DOHH2 (cell line): ENCODE measurements around the gene ADAMTS7.
"Not testable (repeated sequence)": the region's sequence is repeated elsewhere in the genome, so short reads cannot be mapped to it uniquely, and the experiment has no call there.

Source experiments
- H3F3A ChIP-seq: fragments of 200-600 bp; sonication (generic), shearing (Covaris generic); 2 replicates; pipeline ENCODE4 v1.6.0; 2016; ENCODE audit warnings: antibody characterized with exemption, mild to moderate bottlenecking; ENCODE audit not compliant: control insufficient read depth, insufficient read depth
- H3K27ac ChIP-seq: fragments of 200-600 bp; sonication (generic); 2 replicates; pipeline ENCODE4 v1.5.1; 2014; ENCODE audit warnings: low read depth, mild to moderate bottlenecking, low read length, moderate library complexity
- H3K27me3 ChIP-seq: fragments of 200-600 bp; sonication (generic); 2 replicates; pipeline ENCODE4 v1.6.1; 2014; ENCODE audit warnings: mild to moderate bottlenecking, low read length, mixed read lengths; ENCODE audit not compliant: control insufficient read depth
- H3K36me3 ChIP-seq: fragments of 200-600 bp; sonication (generic); 2 replicates; pipeline ENCODE4 v1.6.1; 2014; ENCODE audit warnings: mild to moderate bottlenecking, low read length, moderate library complexity, mixed read lengths; ENCODE audit not compliant: control insufficient read depth
- H3K4me1 ChIP-seq: fragments of 200-600 bp; sonication (generic); 2 replicates; pipeline ENCODE4 v1.6.1; 2014; ENCODE audit warnings: mild to moderate bottlenecking, low read length, mixed read lengths; ENCODE audit not compliant: control insufficient read depth
- H3K4me2 ChIP-seq: fragments of 200-600 bp; sonication (generic); 2 replicates; pipeline ENCODE4 v1.6.0; 2014; ENCODE audit warnings: mild to moderate bottlenecking, low read length, moderate library complexity
- H3K4me3 ChIP-seq: fragments of 200-600 bp; sonication (generic); 2 replicates; pipeline ENCODE4 v1.5.1; 2014; ENCODE audit warnings: mild to moderate bottlenecking, low read length, mixed read lengths
- H3K79me2 ChIP-seq: fragments of 200-600 bp; sonication (generic); 2 replicates; pipeline ENCODE4 v1.6.1; 2014; ENCODE audit warnings: mild to moderate bottlenecking, low read length, mixed read lengths; ENCODE audit not compliant: control insufficient read depth
- H3K9me2 ChIP-seq: fragments of 200-600 bp; sonication (generic); replicated peaks from 2 replicates; pipeline ENCODE4 v1.6.1; 2014; ENCODE audit warnings: mild to moderate bottlenecking, low read length, mixed read lengths; ENCODE audit not compliant: control insufficient read depth
- H3K9me3 ChIP-seq: fragments of 200-600 bp; sonication (generic); 2 replicates; pipeline ENCODE4 v1.6.1; 2014; ENCODE audit warnings: antibody characterized with exemption, low read length, mixed read lengths; ENCODE audit not compliant: control insufficient read depth, insufficient read depth
- H4K20me1 ChIP-seq: fragments of 200-600 bp; sonication (generic); 2 replicates; pipeline ENCODE4 v1.6.0; 2014; ENCODE audit warnings: low read depth, mild to moderate bottlenecking, antibody characterized with exemption, low read length, moderate library complexity; ENCODE audit not compliant: control insufficient read depth, insufficient read depth
- CTCF ChIP-seq: fragments of 200-600 bp; sonication (generic); IDR thresholded peaks from one replicate; pipeline ENCODE4 v1.5.1; 2014; ENCODE audit warnings: antibody characterized with exemption, mild to moderate bottlenecking, low read depth, low read length; ENCODE audit not compliant: poor library complexity, severe bottlenecking
- EZH2phosphoT487 ChIP-seq: fragments of 200-600 bp; sonication (generic); IDR thresholded peaks from 2 replicates; pipeline ENCODE4 v1.6.1; 2017; ENCODE audit warnings: borderline replicate concordance, mild to moderate bottlenecking, antibody characterized with exemption, low read length, moderate library complexity, mixed read lengths

Gene ADAMTS7

GRCh38 chr15:78791357-78791756 lies 19.9 kb downstream of the ADAMTS7 start:
- TF ChIP-seq EZH2phosphoT487 (no peak), CTCF (no peak)
- no peaks in the 10 kb centered on the region for H3K27me3 ChIP-seq
- no peaks in the 10 kb centered on the region for H3K79me2 ChIP-seq
- H3F3A ChIP-seq, result no peaks in the 10 kb centered on the region
- H3K4me3 ChIP-seq, result no peak overlapping the region
- no peak overlapping the region for H3K27ac ChIP-seq
- no peaks in the 10 kb centered on the region for H3K4me1 ChIP-seq
- H3K9me2 ChIP-seq, result no peaks in the 10 kb centered on the region
- H3K9me3 ChIP-seq, result no peaks in the 10 kb centered on the region
- no peaks in the 10 kb centered on the region for H3K36me3 ChIP-seq
- no peaks in the 10 kb centered on the region for H4K20me1 ChIP-seq
- H3K4me2 ChIP-seq, result no peak overlapping the region

DNA sequence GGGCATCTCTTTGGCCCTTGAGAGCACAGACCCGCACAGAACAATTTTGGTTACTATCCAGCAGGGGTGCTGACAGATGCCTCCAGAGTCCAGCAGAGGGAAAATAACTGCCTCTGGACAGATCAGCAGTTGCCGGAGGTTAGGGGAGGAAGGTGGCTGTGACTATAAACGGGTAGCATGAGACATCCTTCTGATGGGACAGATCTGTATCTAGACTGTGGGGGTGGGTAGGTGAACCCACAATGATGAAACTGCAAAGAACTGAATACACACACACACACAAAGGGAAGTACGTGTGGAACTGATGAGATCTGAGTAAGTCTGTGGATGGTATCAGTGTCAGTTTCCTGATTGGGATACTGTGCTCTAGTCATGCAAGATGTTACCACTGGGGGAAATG lies 21.2 kb downstream of the ADAMTS7 start:
- Histone ChIP-seq H3K36me3 (no peaks in the 10 kb centered on the region), H3K9me3 (no peaks in the 10 kb centered on the region), H3K27ac (no peak overlapping the region), H3K4me1 (no peaks in the 10 kb centered on the region), H3K4me3 (no peak overlapping the region), H3K4me2 (no peak overlapping the region), H4K20me1 (no peaks in the 10 kb centered on the region), H3K79me2 (no peaks in the 10 kb centered on the region), H3F3A (no peaks in the 10 kb centered on the region), H3K27me3 (no peaks in the 10 kb centered on the region), H3K9me2 (no peaks in the 10 kb centered on the region)
- TF ChIP-seq EZH2phosphoT487 (no peak), CTCF (no peak)

DNA sequence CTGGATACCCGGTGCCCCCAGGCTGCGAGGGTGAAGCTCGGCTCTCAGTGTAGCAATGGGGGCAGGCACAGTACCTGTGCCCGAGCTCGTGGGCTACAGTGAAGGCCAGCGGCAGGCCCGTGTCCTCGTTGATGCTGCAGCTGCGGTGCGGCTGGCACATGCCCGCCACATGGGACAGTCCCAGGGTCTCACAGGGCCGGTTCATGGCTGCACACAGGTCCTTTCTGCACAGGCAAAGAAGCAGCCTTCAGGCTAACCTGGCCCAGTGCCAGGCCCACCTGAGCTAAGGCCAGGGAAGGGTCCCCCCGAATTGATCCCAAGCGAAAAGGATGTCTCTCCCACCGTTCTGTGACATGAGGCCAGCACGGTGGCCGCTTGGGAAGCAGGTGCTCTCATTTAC lies 21.6 kb downstream of the ADAMTS7 start:
- H3K36me3 ChIP-seq, result no peaks in the 10 kb centered on the region
- no peaks in the 10 kb centered on the region for H3K79me2 ChIP-seq
- H3K4me2 ChIP-seq, result no peak overlapping the region
- no peaks in the 10 kb centered on the region for H3K4me1 ChIP-seq
- no peaks in the 10 kb centered on the region for H3K27me3 ChIP-seq
- no peaks in the 10 kb centered on the region for H3K9me2 ChIP-seq
- H3F3A ChIP-seq, result no peaks in the 10 kb centered on the region
- no peaks in the 10 kb centered on the region for H3K9me3 ChIP-seq
- H3K4me3 ChIP-seq, result no peak overlapping the region
- TF ChIP-seq CTCF (no peak), EZH2phosphoT487 (no peak)
- H4K20me1 ChIP-seq, result no peaks in the 10 kb centered on the region
- no peak overlapping the region for H3K27ac ChIP-seq

DNA sequence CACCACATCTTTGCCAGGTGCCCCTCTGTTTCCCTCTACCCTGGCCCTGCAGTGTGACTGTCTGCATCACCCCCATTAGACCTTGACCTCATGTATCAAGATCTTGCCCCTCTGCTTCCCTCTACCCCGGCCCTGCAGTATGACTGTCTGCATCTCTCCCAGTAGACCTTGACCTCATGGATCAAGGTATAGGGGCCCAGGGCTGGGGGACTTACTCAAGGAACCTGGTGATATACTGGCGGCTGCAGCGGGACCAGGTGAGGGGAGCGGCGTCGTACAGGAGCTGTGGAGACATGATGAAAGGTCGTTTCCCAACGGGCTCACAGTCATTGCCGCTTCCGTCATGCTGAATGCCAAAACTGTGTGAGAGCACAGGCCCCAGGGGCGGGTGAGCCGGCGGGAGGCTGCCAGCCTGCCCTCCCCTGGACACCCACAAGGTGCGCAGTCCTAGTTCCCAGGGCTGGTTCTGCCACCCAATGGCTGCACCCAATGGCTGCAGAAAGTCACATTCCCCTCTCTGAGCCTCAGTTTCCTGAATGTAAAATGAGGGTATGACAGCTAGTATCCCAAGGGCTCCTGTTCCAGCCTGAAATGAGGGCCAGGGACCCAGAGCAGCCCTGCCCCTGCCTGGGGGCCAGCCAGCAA lies 23.1 kb downstream of the ADAMTS7 start:
- no peaks in the 10 kb centered on the region for H3K79me2 ChIP-seq
- no peak overlapping the region for H3K4me2 ChIP-seq
- no peak overlapping the region for H3K4me3 ChIP-seq
- TF ChIP-seq CTCF, result no peak
- TF ChIP-seq EZH2phosphoT487, result no peak
- H3F3A ChIP-seq, result no peaks in the 10 kb centered on the region
- no peaks in the 10 kb centered on the region for H3K4me1 ChIP-seq
- no peak overlapping the region for H3K27ac ChIP-seq
- H4K20me1 ChIP-seq, result no peaks in the 10 kb centered on the region
- no peaks in the 10 kb centered on the region for H3K27me3 ChIP-seq
- no peaks in the 10 kb centered on the region for H3K9me2 ChIP-seq
- no peaks in the 10 kb centered on the region for H3K36me3 ChIP-seq
- H3K9me3 ChIP-seq, result no peaks in the 10 kb centered on the region

DNA sequence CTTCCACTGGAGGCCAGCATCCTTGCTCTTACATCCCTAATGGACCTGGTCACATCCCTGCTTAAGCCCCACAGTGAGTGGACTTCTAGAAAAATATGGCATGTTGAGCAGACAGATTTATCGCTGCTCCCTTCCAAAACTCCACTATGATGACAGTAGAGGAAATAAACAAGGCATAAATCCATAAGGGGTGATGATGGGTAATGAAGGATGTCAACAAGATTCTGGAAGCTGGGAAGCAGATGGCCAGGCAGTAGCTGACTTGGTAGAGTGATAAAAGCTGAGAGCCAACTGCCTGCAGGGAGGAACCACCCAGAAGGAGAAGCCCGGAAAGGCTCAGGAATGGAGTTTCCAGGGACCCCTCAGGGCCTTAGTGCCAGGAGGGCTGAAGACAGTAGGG lies 28.9 kb downstream of the ADAMTS7 start:
- not testable (repeated sequence) for H3K27ac ChIP-seq, H3K4me2 ChIP-seq, H4K20me1 ChIP-seq, H3K79me2 ChIP-seq, H3K36me3 ChIP-seq, H3K9me2 ChIP-seq, H3K4me1 ChIP-seq, H3K27me3 ChIP-seq, H3K9me3 ChIP-seq, H3F3A ChIP-seq, H3K4me3 ChIP-seq
